Measurements from ENCODE around the gene ITSN2. TPM values are rescaled to one million over a fixed set of nuclear protein-coding genes. Genes with fewer than 3 reads are reported as not detected.
A peak's percentile ranks its signal among the peaks of the same experiment; 100 is the strongest.
"Not testable (repeated sequence)": the region's sequence is repeated elsewhere in the genome, so short reads cannot be mapped to it uniquely, and the experiment has no call there.

Gene ITSN2
- total RNA-seq, result 10 to 100 TPM; 42.8 to 45.7 TPM

DNA sequence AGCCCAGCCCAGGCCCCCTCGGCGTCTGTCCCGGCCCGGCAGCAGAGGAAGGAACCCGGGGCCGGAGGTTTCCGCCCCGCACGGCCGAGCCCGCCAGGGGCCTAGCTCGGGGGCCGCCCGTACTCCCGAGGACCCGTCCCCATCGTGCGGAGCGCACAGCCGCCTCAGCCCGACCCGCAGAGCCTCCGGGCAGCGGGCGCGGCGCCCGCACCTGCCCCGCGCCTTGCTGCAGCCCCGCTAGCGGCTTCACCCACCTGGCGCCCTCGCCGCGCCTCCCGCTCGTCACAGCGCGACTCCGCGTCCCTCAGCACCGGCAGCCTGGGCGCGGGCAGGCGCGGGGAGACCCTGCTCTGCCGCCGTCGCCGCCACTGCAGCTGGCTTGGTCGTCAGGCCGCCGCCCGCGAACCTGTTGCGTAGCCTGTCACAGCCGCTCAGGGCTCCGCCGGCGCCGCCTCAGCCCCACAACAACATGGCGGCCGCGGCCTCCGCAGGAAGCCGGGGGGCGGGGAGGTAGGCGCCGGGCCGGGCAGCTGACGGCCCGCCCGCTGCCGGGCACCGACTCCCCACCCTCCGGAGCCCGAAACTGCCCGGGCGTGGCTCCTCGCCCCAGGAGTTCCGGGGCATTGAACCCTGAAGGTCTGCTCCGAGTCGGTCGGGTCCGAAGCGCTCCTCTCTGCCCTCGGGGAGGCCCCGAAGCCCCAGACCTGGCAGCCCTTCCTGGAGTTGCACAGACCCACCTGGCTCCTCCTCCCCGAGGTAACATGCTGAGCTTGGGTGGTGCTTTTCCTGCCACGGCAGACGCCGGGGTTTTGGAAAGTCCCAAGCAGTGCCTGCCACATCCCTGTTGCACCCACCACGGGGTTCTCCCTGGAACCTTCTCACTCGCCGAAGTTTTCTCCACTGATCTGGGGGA, at the start of gene ITSN2:
TSS of gene ITSN2 (minus strand) at position 487 of the 913 bp plus-strand sequence. CDS start 32,454 bp downstream, outside the sequence.
- intact Hi-C loops (cut with DNase I), result loop anchor here (5.0 kb wide), 1 partner anchor 58 kb away; no protein-coding TSS in a partner anchor
- H3K4me3 ChIP-seq, result peak within 1 kb of the TSS; percentile 88 to 96
- no peaks in the 10 kb centered on the region for H3K27me3 ChIP-seq (replicated peaks; ENCODE audit: insufficient read depth)
- no peaks in the 10 kb centered on the region for H3K4me1 ChIP-seq (replicated peaks)
- peak within 1 kb of the TSS; percentile 97 to 99 for H3K27ac ChIP-seq
- H3K9me3 ChIP-seq, result no peaks in the 10 kb centered on the region
- H3K36me3 ChIP-seq, result no peaks in the 10 kb centered on the region
- TF ChIP-seq POLR2AphosphoS5 (IDR thresholded peaks at IDR 0.05) (peak; percentile 24), POLR2A (IDR thresholded peaks at IDR 0.05) (peak; percentile 66), CTCF (IDR thresholded peaks at IDR 0.05) (no peak)
- 1% methylated on average over 58 of the region's 96 CpGs for WGBS
- DNase-seq (ENCODE audit: low spot score), result peak; percentile 66

GRCh38 chr2:24409171-24409570, 48.8 kb upstream of the ITSN2 start:
- DNase-seq (ENCODE audit: low spot score), result no peak
- H3K4me3 ChIP-seq, result no peak overlapping the region
- intact Hi-C loops (cut with DNase I), result no loop called here
- H3K27ac ChIP-seq, result no peak overlapping the region
- no peaks in the 10 kb centered on the region for H3K9me3 ChIP-seq
- 63% methylated on average over 5 of the region's 5 CpGs for WGBS
- H3K4me1 ChIP-seq (replicated peaks), result no peaks in the 10 kb centered on the region
- H3K27me3 ChIP-seq (replicated peaks; ENCODE audit: insufficient read depth), result no peaks in the 10 kb centered on the region
- H3K36me3 ChIP-seq, result no peaks in the 10 kb centered on the region
- no peak for TF ChIP-seq CTCF (IDR thresholded peaks at IDR 0.05)
- no peak for TF ChIP-seq POLR2AphosphoS5 (IDR thresholded peaks at IDR 0.05)
- no peak for TF ChIP-seq POLR2A (IDR thresholded peaks at IDR 0.05)

DNA sequence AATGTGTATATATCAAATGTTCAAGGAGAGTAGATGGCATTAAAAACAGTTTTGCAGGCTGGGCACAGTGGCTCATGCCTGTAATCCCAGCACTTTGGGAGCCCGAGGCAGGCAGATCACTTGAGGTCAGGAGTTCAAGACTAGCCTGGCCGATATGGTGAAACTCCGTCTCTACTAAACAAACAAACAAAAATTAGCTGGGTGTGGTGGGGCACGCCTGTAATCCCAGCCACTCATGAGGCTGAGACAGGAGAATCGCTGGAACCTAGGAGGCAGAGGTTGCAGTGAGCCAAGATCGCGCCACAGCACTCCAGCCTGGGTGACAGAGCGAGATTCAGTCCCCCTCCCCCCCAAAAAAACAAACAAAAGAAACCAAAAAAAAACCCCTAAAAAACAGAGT, 48.4 kb upstream of the ITSN2 start:
- H3K9me3 ChIP-seq; H3K27me3 ChIP-seq (replicated peaks; ENCODE audit: insufficient read depth); H3K4me1 ChIP-seq (replicated peaks); H3K36me3 ChIP-seq; H3K4me3 ChIP-seq; intact Hi-C loops (cut with DNase I); DNase-seq (ENCODE audit: low spot score); H3K27ac ChIP-seq: not testable (repeated sequence)
- WGBS, result 73% methylated on average over 8 of the region's 8 CpGs

DNA sequence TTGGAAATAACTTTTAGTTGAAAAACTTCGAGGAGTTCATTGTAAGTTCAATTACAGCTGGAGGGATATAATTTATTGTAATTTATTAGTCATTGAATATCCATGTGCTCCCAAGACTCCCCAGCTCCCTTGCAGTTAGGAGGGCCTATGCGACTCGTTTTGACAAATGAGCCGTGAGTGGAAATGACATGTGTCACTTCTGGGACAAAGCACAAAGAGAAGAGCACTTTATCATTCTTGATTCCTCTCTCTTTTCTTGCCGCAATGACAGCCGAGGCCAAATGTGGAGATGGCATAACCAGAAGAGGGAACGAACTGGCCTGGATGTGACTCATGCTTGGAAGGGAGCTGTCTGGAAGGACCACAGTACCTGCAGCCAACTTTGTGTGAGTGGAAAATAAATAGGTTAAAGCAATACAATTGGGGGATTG, 44.2 kb upstream of the ITSN2 start:
- Histone ChIP-seq H3K27ac (no peak overlapping the region), H3K36me3 (no peaks in the 10 kb centered on the region), H3K27me3 (replicated peaks; ENCODE audit: insufficient read depth) (no peaks in the 10 kb centered on the region), H3K4me3 (no peak overlapping the region), H3K4me1 (replicated peaks) (no peaks in the 10 kb centered on the region), H3K9me3 (no peaks in the 10 kb centered on the region)
- TF ChIP-seq POLR2A (IDR thresholded peaks at IDR 0.05), result no peak
- peak; percentile 21 for TF ChIP-seq POLR2AphosphoS5 (IDR thresholded peaks at IDR 0.05)
- DNase-seq (ENCODE audit: low spot score), result no peak
- intact Hi-C loops (cut with DNase I), result no loop called here
- 53% methylated on average over 7 of the region's 7 CpGs for WGBS

- Histone ChIP-seq H3K27ac (no peak overlapping the region), H3K36me3 (no peaks in the 10 kb centered on the region), H3K4me1 (replicated peaks) (no peaks in the 10 kb centered on the region), H3K27me3 (replicated peaks; ENCODE audit: insufficient read depth) (no peaks in the 10 kb centered on the region), H3K9me3 (no peaks in the 10 kb centered on the region), H3K4me3 (no peak overlapping the region)
- TF ChIP-seq POLR2AphosphoS5 (IDR thresholded peaks at IDR 0.05) (no peak), POLR2A (IDR thresholded peaks at IDR 0.05) (no peak)
- intact Hi-C loops (cut with DNase I), result no loop called here
- no peak for DNase-seq (ENCODE audit: low spot score)
- 56% methylated on average over 6 of the region's 6 CpGs for WGBS
These were observed 43.5 kb upstream of the ITSN2 start for GRCh38 chr2:24403832-24404212.

- no peaks in the 10 kb centered on the region for H3K4me1 ChIP-seq (replicated peaks)
- H3K36me3 ChIP-seq, result no peaks in the 10 kb centered on the region
- no peaks in the 10 kb centered on the region for H3K9me3 ChIP-seq
- no peaks in the 10 kb centered on the region for H3K27me3 ChIP-seq (replicated peaks; ENCODE audit: insufficient read depth)
- H3K27ac ChIP-seq, result no peak overlapping the region
- no peak overlapping the region for H3K4me3 ChIP-seq
- intact Hi-C loops (cut with DNase I), result no loop called here
- 62% methylated on average over 6 of the region's 22 CpGs for WGBS
- DNase-seq (ENCODE audit: low spot score), result no peak
- TF ChIP-seq CTCF (IDR thresholded peaks at IDR 0.05) (no peak), POLR2AphosphoS5 (IDR thresholded peaks at IDR 0.05) (no peak), POLR2A (IDR thresholded peaks at IDR 0.05) (no peak)
These were observed 43.0 kb upstream of the ITSN2 start for GRCh38 chr2:24403168-24403831.
